ENCODE results near the gene GALNS.

Gene GALNS

GRCh38 chr16:88833086-88833485 lies 23.7 kb downstream of the GALNS start:
- TF ChIP-seq CTCF (IDR thresholded peaks at IDR 0.05; ENCODE audit: poor library complexity, severe bottlenecking), result no peak
- Histone ChIP-seq H3K4me1 (ENCODE audit: insufficient read depth, poor library complexity, severe bottlenecking) (peaks cover 6% of the 10 kb centered on the region), H3K4me3 (ENCODE audit: severe bottlenecking) (no peak overlapping the region), H3K9me3 (ENCODE audit: severe bottlenecking) (no peaks in the 10 kb centered on the region), H3K27me3 (ENCODE audit: insufficient read depth, poor library complexity, severe bottlenecking) (no peaks in the 10 kb centered on the region), H3K36me3 (ENCODE audit: low read depth) (no peaks in the 10 kb centered on the region; the same call in 1 of the 2 replicates), H3K27ac (ENCODE audit: poor library complexity, severe bottlenecking) (no peak overlapping the region)
- DNase-seq (ENCODE audit: low spot score), result no peak
- ATAC-seq (ENCODE audit: low read depth), result no peak

- Histone ChIP-seq H3K4me3 (ENCODE audit: severe bottlenecking) (no peak overlapping the region), H3K4me1 (ENCODE audit: insufficient read depth, poor library complexity, severe bottlenecking) (peaks cover 6% of the 10 kb centered on the region), H3K9me3 (ENCODE audit: severe bottlenecking) (no peaks in the 10 kb centered on the region), H3K27ac (ENCODE audit: poor library complexity, severe bottlenecking) (no peak overlapping the region), H3K27me3 (ENCODE audit: insufficient read depth, poor library complexity, severe bottlenecking) (no peaks in the 10 kb centered on the region), H3K36me3 (ENCODE audit: low read depth) (no peaks in the 10 kb centered on the region; the same call in 1 of the 2 replicates)
- ATAC-seq (ENCODE audit: low read depth) (peak; percentile 85), DNase-seq (ENCODE audit: low spot score) (no peak)
- peak; percentile 23 for TF ChIP-seq CTCF (IDR thresholded peaks at IDR 0.05; ENCODE audit: poor library complexity, severe bottlenecking)
Observed at GRCh38 chr16:88831838-88832237, 24.9 kb downstream of the GALNS start.

- TF ChIP-seq CTCF (IDR thresholded peaks at IDR 0.05; ENCODE audit: poor library complexity, severe bottlenecking), result no peak
- Histone ChIP-seq H3K27me3 (ENCODE audit: insufficient read depth, poor library complexity, severe bottlenecking) (no peaks in the 10 kb centered on the region), H3K27ac (ENCODE audit: poor library complexity, severe bottlenecking) (no peak overlapping the region), H3K9me3 (ENCODE audit: severe bottlenecking) (no peaks in the 10 kb centered on the region), H3K36me3 (ENCODE audit: low read depth) (no peaks in the 10 kb centered on the region; the same call in 1 of the 2 replicates), H3K4me1 (ENCODE audit: insufficient read depth, poor library complexity, severe bottlenecking) (peaks cover 6% of the 10 kb centered on the region), H3K4me3 (ENCODE audit: severe bottlenecking) (no peak overlapping the region)
- DNase-seq (ENCODE audit: low spot score) (no peak), ATAC-seq (ENCODE audit: low read depth) (no peak)
Observed at GRCh38 chr16:88830783-88831182, 26.0 kb downstream of the GALNS start.

- no peaks in the 10 kb centered on the region for H3K27me3 ChIP-seq (ENCODE audit: insufficient read depth, poor library complexity, severe bottlenecking)
- peaks cover 6% of the 10 kb centered on the region for H3K4me1 ChIP-seq (ENCODE audit: insufficient read depth, poor library complexity, severe bottlenecking)
- DNase-seq (ENCODE audit: low spot score), result no peak
- no peaks in the 10 kb centered on the region for H3K9me3 ChIP-seq (ENCODE audit: severe bottlenecking)
- H3K36me3 ChIP-seq (ENCODE audit: low read depth), result no peaks in the 10 kb centered on the region; the same call in 1 of the 2 replicates
- TF ChIP-seq CTCF (IDR thresholded peaks at IDR 0.05; ENCODE audit: poor library complexity, severe bottlenecking), result no peak
- no peak overlapping the region for H3K27ac ChIP-seq (ENCODE audit: poor library complexity, severe bottlenecking)
- H3K4me3 ChIP-seq (ENCODE audit: severe bottlenecking), result no peak overlapping the region
- no peak for ATAC-seq (ENCODE audit: low read depth)
Observed at GRCh38 chr16:88830258-88830657, 26.5 kb downstream of the GALNS start.

- H3K4me3 ChIP-seq (ENCODE audit: severe bottlenecking), result no peak overlapping the region
- H3K27ac ChIP-seq (ENCODE audit: poor library complexity, severe bottlenecking), result no peak overlapping the region
- peaks cover 6% of the 10 kb centered on the region for H3K4me1 ChIP-seq (ENCODE audit: insufficient read depth, poor library complexity, severe bottlenecking)
- no peaks in the 10 kb centered on the region for H3K27me3 ChIP-seq (ENCODE audit: insufficient read depth, poor library complexity, severe bottlenecking)
- H3K36me3 ChIP-seq (ENCODE audit: low read depth), result no peaks in the 10 kb centered on the region
- ATAC-seq (ENCODE audit: low read depth), result no peak
- H3K9me3 ChIP-seq (ENCODE audit: severe bottlenecking), result no peaks in the 10 kb centered on the region
- no peak for TF ChIP-seq CTCF (IDR thresholded peaks at IDR 0.05; ENCODE audit: poor library complexity, severe bottlenecking)
- no peak for DNase-seq (ENCODE audit: low spot score)
Observed at GRCh38 chr16:88828711-88829110, 28.0 kb downstream of the GALNS start.
